Activated CD4-positive, alpha-beta T cell treated with anti-CD3 and anti-CD28 coated beads, Interleukin-10, Interleukin-2, amounts not matched to agents 100 ng/mL and 50 ng/mL, durations not matched to agents 16 hours and 8 hours (primary cell): ENCODE results near the gene EPS8.
A peak's percentile ranks its signal among the peaks of the same experiment; 100 is the strongest.

Experiments
- DNase-seq: peaks from one replicate; pipeline ENCODE4 v3.0.0-alpha.2; 2020

Gene EPS8

GRCh38 chr12:15712823-15713660 is 76.1 kb downstream of the EPS8 start:
- no peak for DNase-seq

GRCh38 chr12:15712160-15712559 is 77.0 kb downstream of the EPS8 start:
- DNase-seq = no peak

- no peak for DNase-seq
Measured at GRCh38 chr12:15710860-15711510, 78.2 kb downstream of the EPS8 start.

GRCh38 chr12:15709551-15709950 is 79.6 kb downstream of the EPS8 start:
- DNase-seq = no peak

GRCh38 chr12:15708396-15709076 is 80.7 kb downstream of the EPS8 start:
- DNase-seq = no peak

GRCh38 chr12:15707516-15708199 is 81.5 kb downstream of the EPS8 start:
- no peak for DNase-seq

- no peak for DNase-seq
Measured at GRCh38 chr12:15706010-15706676, 83.0 kb downstream of the EPS8 start.

GRCh38 chr12:15705606-15706005 is 83.6 kb downstream of the EPS8 start:
- no peak for DNase-seq

GRCh38 chr12:15702276-15702675 is 86.9 kb downstream of the EPS8 start:
- DNase-seq = no peak

- DNase-seq = no peak
Measured at GRCh38 chr12:15701631-15702156, 87.5 kb downstream of the EPS8 start.

- DNase-seq = peak; percentile 66
Measured at GRCh38 chr12:15701206-15701605, 88.0 kb downstream of the EPS8 start.

- peak; percentile 83 for DNase-seq
Measured at GRCh38 chr12:15700595-15700994, 88.6 kb downstream of the EPS8 start.

- DNase-seq = no peak
Measured at GRCh38 chr12:15699886-15700285, 89.3 kb downstream of the EPS8 start.

- no peak for DNase-seq
Measured at GRCh38 chr12:15698377-15698871, 90.8 kb downstream of the EPS8 start.

GRCh38 chr12:15697201-15697600 is 92.0 kb downstream of the EPS8 start:
- DNase-seq = no peak

- no peak for DNase-seq
Measured at GRCh38 chr12:15693228-15693911, 95.8 kb downstream of the EPS8 start.

GRCh38 chr12:15691388-15691787 is 97.8 kb downstream of the EPS8 start:
- DNase-seq = no peak

GRCh38 chr12:15690320-15690719 is 98.9 kb downstream of the EPS8 start:
- no peak for DNase-seq

- DNase-seq = no peak
Measured at GRCh38 chr12:15689751-15690191, 99.4 kb downstream of the EPS8 start.

- no peak for DNase-seq
Measured at GRCh38 chr12:15688838-15689625, 100.2 kb downstream of the EPS8 start.
